Anterior cingulate cortex (tissue), 58 donors: ENCODE data around the gene NPTN.

Source experiments
- DNase-seq, 58 donors: peaks; one replicate each; lab custom pipeline; 2025; lab: John Stamatoyannopoulos, UW

Gene NPTN

GRCh38 chr15:73530649-73531048 is 102.5 kb downstream of the NPTN start:
- no peak for DNase-seq

DNA sequence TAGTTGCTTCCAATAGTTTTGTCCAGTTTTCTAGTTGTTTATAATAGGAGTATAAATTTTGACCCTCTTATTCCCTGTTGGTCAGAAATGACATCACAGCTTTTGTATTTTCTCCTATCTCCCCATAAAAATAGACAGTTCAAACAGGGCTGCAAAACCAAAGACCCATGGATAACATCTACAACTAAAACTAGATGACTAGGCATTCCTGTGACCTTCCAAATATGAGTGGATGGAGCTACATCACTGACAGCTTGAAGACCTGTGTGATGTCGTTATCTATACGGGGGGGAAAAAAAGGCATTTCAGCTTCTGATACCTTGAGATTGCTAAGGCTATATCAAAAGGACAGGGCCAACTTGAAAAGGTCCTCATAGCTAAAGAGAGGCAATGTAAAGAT is 105.6 kb downstream of the NPTN start:
- no peak for DNase-seq

- DNase-seq = no peak
These were observed 108.3 kb downstream of the NPTN start for GRCh38 chr15:73524919-73525318.

GRCh38 chr15:73522011-73522410 is 111.2 kb downstream of the NPTN start:
- no peak for DNase-seq

DNA sequence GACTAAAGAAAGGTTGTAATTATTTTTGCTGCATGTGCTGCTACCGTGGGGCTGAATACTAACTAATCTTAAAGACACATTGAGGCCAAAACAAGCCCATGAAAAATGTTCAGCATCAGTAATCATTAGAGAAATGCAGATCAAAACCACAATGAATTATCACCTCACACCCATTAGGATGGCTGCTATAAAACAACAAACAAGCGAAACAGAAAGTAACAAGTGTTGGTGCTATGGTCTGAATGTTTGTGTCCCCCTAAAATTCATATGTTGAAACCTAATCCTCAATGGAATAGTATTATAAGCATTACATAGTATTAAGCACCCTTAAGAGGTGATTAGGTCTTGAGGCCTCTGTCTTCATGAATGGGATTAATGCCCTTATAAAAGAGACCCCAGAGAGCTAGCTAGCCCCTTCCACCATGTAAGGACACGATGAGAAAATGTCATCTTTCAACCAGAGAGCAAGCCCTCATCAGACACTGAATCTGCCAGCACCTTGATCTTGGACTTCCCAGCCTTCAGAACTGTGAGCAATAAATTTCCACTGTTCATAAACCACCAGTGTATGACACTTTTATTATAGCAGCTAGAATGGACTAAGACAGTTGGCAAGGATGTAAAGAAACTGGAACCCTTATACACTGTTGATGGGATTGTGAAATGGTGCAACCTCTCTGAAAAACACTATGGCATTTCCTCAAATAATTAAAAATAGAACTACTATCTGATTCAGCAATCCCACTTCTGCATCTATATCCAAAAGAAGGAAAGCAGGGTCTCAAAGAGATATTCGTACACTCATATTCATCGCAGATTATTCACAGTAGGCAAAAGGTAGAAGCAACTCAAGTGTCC is 114.1 kb downstream of the NPTN start:
- DNase-seq = no peak

DNA sequence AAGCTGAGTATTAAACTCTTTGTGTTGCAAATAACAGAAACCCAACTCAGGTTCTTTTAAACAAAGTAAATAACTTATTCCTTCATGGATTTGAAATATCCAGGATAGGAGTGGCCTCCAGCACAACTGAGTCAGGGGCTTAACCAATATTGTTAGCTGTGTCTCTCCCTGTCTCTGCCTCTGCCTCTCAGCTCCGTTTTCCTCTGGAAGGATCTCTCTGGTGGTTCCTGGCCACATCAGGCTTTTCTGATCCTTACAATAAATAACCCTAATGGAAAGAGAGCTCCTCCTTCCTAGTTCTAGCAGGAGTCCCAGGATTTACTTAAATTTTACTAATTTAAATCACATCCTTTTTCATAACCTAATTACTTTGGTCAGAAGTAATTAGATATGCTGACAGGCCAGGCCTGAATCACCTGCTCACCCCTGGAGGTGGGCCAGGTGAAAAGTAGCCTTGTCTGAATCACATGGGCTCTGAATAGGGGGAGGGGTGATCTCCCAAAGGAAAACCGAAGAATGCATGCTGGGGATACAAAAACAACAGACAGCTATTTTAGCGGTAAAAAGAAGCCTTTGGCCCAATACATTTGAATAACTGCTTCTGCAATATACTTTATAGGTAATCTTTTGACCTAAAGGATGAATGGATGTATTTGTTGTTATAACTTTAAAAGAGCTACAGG is 114.9 kb downstream of the NPTN start:
- no peak for DNase-seq

DNA sequence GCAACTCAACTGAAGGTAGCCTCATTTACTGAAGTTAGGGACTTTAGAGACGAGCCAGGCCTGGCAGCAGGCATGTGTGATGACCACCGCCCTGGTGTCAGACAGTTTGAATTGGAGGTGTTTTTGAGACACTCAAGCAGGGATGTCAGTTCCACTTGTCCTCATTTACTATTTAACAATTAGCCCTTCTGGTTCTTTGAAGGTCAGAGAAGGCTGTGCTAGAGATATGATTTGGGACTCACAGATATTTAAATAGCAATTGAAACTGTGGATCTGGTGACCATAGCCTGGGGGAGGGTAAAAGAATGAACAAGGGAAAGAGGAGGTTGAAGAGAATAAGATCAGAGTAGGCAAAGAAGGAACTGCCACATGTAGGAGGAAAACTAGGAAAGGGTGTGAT is 115.6 kb downstream of the NPTN start:
- DNase-seq = no peak

GRCh38 chr15:73515527-73515926 is 117.7 kb downstream of the NPTN start:
- DNase-seq = no peak
